Measurements from ENCODE around the gene KPNA1. TPM values are rescaled to one million over a fixed set of nuclear protein-coding genes. Genes with fewer than 3 reads are reported as not detected.

The KPNA1 gene
- total and polyA plus RNA-seq, 2 of the 13 experiments (the other 11 are each of a cell fraction or from before 2014, with no cell fraction given): 15.4 to 30.0 TPM

DNA sequence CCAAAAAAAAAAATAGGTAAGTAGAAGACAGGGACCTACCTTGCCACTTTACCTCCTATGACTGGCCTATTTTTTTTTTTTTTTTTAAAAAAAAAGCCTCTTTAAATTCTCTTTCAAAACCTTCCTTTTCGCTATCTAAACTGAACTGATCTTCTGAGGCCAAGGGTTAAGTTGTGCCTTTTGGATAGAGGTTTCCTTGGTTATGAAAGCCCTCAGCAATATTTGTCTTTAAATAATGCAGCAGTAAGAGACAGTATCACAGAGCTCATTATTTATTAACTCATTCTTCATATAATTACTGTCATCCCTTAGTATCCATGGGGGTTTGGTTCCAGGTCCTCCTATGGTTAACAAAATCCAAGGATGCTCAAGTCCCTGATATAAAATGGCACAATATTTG is 140.7 kb downstream of the KPNA1 start:
- H3K79me2 ChIP-seq (ENCODE audit: insufficient read depth, low read length): peaks cover 69% of the 10 kb centered on the region
- WGBS (ENCODE audit: low lambda C conversion rate): 94% methylated on average over 1 of the region's 1 CpG
- H4K20me1 ChIP-seq (ENCODE audit: insufficient read depth, low read length): no peaks in the 10 kb centered on the region; the same call in 1 of the 2 replicates
- intact Hi-C loops (cut with micrococcal nuclease; ENCODE audit: unreplicated experiment) (no loop called here), in situ Hi-C loops (cut with HindIII; ENCODE audit: extremely low pct_ligation_motif_present, low pct_unique_long_range_greater_than_20kb) (no loop called here)
- POLR2A ChIA-PET: interaction anchor here (1.7 kb wide), 1 partner anchor 9 kb away, joined by 11 read pairs; the partner anchor contains the start of genes FAM162A and MIX23
- no TSS peak for BruUV-seq (replicated peaks)
- H3K27ac ChIP-seq (ENCODE audit: extremely low read length, insufficient read depth, low read length): no peak overlapping the region
- H3K9ac ChIP-seq (ENCODE audit: insufficient read depth, low read depth, low read length): no peak overlapping the region
- H3K4me1 ChIP-seq (ENCODE audit: insufficient read depth, low read length): peaks cover 67% of the 10 kb centered on the region
- TF ChIP-seq NFE2L1 (CRISPR knock-in tag; IDR thresholded peaks at IDR 0.05; ENCODE audit: borderline replicate concordance) (no peak), NONO (IDR thresholded peaks at IDR 0.05) (no peak), NONO (CRISPR knock-in tag; conservative IDR thresholded peaks at IDR 0.05) (no peak), YY1 (IDR thresholded peaks at IDR 0.05; ENCODE audit: insufficient read depth, insufficient replicate concordance, low read depth, low read length) (no peak), CBX1 (IDR thresholded peaks at IDR 0.05; ENCODE audit: low read depth) (no peak), RORA (CRISPR knock-in tag; IDR thresholded peaks at IDR 0.05) (no peak), MIER3 (CRISPR knock-in tag; IDR thresholded peaks at IDR 0.05; ENCODE audit: borderline replicate concordance) (no peak), ZNF367 (CRISPR knock-in tag; IDR thresholded peaks at IDR 0.05; ENCODE audit: borderline replicate concordance) (no peak), PHF20 (CRISPR knock-in tag; IDR thresholded peaks at IDR 0.05) (no peak), RFXAP (CRISPR knock-in tag; IDR thresholded peaks at IDR 0.05; ENCODE audit: borderline replicate concordance) (no peak)
- TF ChIP-seq, protein P1, sequence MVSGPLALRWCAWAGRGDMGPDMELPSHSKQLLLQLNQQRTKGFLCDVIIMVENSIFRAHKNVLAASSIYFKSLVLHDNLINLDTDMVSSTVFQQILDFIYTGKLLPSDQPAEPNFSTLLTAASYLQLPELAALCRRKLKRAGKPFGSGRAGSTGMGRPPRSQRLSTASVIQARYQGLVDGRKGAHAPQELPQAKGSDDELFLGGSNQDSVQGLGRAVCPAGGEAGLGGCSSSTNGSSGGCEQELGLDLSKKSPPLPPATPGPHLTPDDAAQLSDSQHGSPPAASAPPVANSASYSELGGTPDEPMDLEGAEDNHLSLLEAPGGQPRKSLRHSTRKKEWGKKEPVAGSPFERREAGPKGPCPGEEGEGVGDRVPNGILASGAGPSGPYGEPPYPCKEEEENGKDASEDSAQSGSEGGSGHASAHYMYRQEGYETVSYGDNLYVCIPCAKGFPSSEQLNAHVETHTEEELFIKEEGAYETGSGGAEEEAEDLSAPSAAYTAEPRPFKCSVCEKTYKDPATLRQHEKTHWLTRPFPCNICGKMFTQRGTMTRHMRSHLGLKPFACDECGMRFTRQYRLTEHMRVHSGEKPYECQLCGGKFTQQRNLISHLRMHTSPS (CRISPR knock-in tag; IDR thresholded peaks at IDR 0.05; ENCODE audit: low read depth): no peak
- DNase-seq (ENCODE audit: low spot score) (no peak), ATAC-seq (no peak), FAIRE-seq (no peak)
- no peaks in the 10 kb centered on the region for H3K9me3 ChIP-seq (ENCODE audit: low read length)
- CTCF ChIA-PET (ENCODE audit: low intra/inter-chr PET ratio, low total read pairs): no interaction called here
- H2AFZ ChIP-seq (ENCODE audit: low read length): no peak overlapping the region
- no peak overlapping the region for H3K4me3 ChIP-seq (replicated peaks in 1 of 3; ENCODE audit: insufficient read depth in 1 of 3, low read depth in 2 of 3, low read length in 3 of 3)
- peaks cover 7 to 33% of the 10 kb centered on the region in 2 experiments for H3K36me3 ChIP-seq (replicated peaks in 1 of 2; ENCODE audit: control insufficient read depth in 1 of 2, insufficient read depth in 2 of 2, low read length in 2 of 2)
- H3K4me2 ChIP-seq (ENCODE audit: low read depth, low read length): no peak overlapping the region
- H3K27me3 ChIP-seq (ENCODE audit: control insufficient read depth in 1 of 2, insufficient read depth in 2 of 2, low read length in 2 of 2): no peaks in the 10 kb centered on the region

Small RNA genes within 50 kb of the gene (small RNA-seq; reads per million reads assigned to genes)
- gene AC083798.1 (ENCODE audit: insufficient read depth in 2 of 3, insufficient read length in 3 of 3, low read depth in 2 of 3, low replicate concordance in 1 of 3) (0 reads per million in 3 experiments), gene AC096861.1 (ENCODE audit: insufficient read depth in 2 of 3, insufficient read length in 3 of 3, low read depth in 2 of 3, low replicate concordance in 1 of 3) (0 reads per million in 3 experiments)

Other genes starting within 250 kb of the KPNA1 start
- gene CSTA, start 189.7 kb downstream of the KPNA1 start, total RNA-seq (2016; rRNA removed; fragmentation: Illumina TruSeq; extraction: Trizol): 11.0 and 13.9 TPM in 2 replicates
- 3.9 and 4.9 TPM in 2 replicates for gene CSTA, start 189.7 kb downstream of the KPNA1 start, polyA plus RNA-seq (2011; rRNA removed)
- gene MIX23, start 131.7 kb downstream of the KPNA1 start, total RNA-seq (2016; rRNA removed; fragmentation: Illumina TruSeq; extraction: Trizol): 152 and 233 TPM in 2 replicates
- 16.2 and 20.0 TPM in 2 replicates for gene MIX23, start 131.7 kb downstream of the KPNA1 start, polyA plus RNA-seq (2011; rRNA removed)
- 115 and 131 TPM in 2 replicates for gene FAM162A, start 130.8 kb downstream of the KPNA1 start, total RNA-seq (2016; rRNA removed; fragmentation: Illumina TruSeq; extraction: Trizol)
- gene FAM162A, start 130.8 kb downstream of the KPNA1 start, polyA plus RNA-seq (2011; rRNA removed): 141 and 155 TPM in 2 replicates
- 3.6 and 4.5 TPM in 2 replicates for gene WDR5B, start 98.9 kb downstream of the KPNA1 start, total RNA-seq (2016; rRNA removed; fragmentation: Illumina TruSeq; extraction: Trizol)
- 2.2 and 2.5 TPM in 2 replicates for gene WDR5B, start 98.9 kb downstream of the KPNA1 start, polyA plus RNA-seq (2011; rRNA removed)
- gene PARP9, start 49.4 kb upstream of the KPNA1 start, total RNA-seq (2016; rRNA removed; fragmentation: Illumina TruSeq; extraction: Trizol): 10.6 and 12.5 TPM in 2 replicates
- 6.5 and 7.0 TPM in 2 replicates for gene PARP9, start 49.4 kb upstream of the KPNA1 start, polyA plus RNA-seq (2011; rRNA removed)
- gene DTX3L, start 49.4 kb upstream of the KPNA1 start, total RNA-seq (2016; rRNA removed; fragmentation: Illumina TruSeq; extraction: Trizol): 10.9 and 19.2 TPM in 2 replicates
- 2.5 and 3.2 TPM in 2 replicates for gene DTX3L, start 49.4 kb upstream of the KPNA1 start, polyA plus RNA-seq (2011; rRNA removed)
- gene PARP15, start 62.7 kb upstream of the KPNA1 start, total RNA-seq (2016; rRNA removed; fragmentation: Illumina TruSeq; extraction: Trizol): 0.02 TPM in 1 of 2 replicates, not detected in the other
- gene PARP15, start 62.7 kb upstream of the KPNA1 start, polyA plus RNA-seq (2011; rRNA removed): not detected in 2 replicates
- gene PARP14, start 165.9 kb upstream of the KPNA1 start, total RNA-seq (2016; rRNA removed; fragmentation: Illumina TruSeq; extraction: Trizol): 19.1 and 29.0 TPM in 2 replicates
- 9.0 and 11.8 TPM in 2 replicates for gene PARP14, start 165.9 kb upstream of the KPNA1 start, polyA plus RNA-seq (2011; rRNA removed)

Data from HepG2 (cell line).